ENCODE measurements around the gene ANKRD16. TPM values are rescaled to one million over a fixed set of nuclear protein-coding genes. Genes with fewer than 3 reads are reported as not detected.
"Not testable (repeated sequence)": the region's sequence is repeated elsewhere in the genome, so short reads cannot be mapped to it uniquely, and the experiment has no call there.

The ANKRD16 gene
- total and polyA plus RNA-seq, 2 donors from 2014 or later = 6.7 to 7.1 TPM

- H3K4me3 ChIP-seq (ENCODE audit: low read length in 3 of 3) = no peak overlapping the region
- intact Hi-C loops (cut with DNase I) = no loop called here
- peaks cover 5 to 66% (median 53%) of the 10 kb centered on the region in 3 donors for H3K36me3 ChIP-seq (ENCODE audit: control insufficient read depth in 2 of 3, insufficient read depth in 3 of 3, low read length in 3 of 3)
- TF ChIP-seq CTCF (IDR thresholded peaks at IDR 0.05; ENCODE audit: borderline replicate concordance, extremely low read depth, insufficient read depth) = no peak
- no peaks in the 10 kb centered on the region for H3K9me3 ChIP-seq (ENCODE audit: control insufficient read depth in 2 of 3, insufficient read depth in 1 of 3, low read length in 3 of 3)
- no peaks in the 10 kb centered on the region for H3K27me3 ChIP-seq (ENCODE audit: control insufficient read depth, insufficient read depth, low read length)
- H3K4me1 ChIP-seq (ENCODE audit: control insufficient read depth in 2 of 3, insufficient read depth in 2 of 3, low read depth in 1 of 3, low read length in 3 of 3) = no peaks in the 10 kb centered on the region
- H3K9ac ChIP-seq (ENCODE audit: low read length in 3 of 3) = no peak overlapping the region
- no peak overlapping the region for H3K27ac ChIP-seq (ENCODE audit: low read depth in 2 of 2, low read length in 2 of 2)
- FAIRE-seq (no peak), DNase-seq (peak in 1 of 5 donors; percentile 19)
Measured at GRCh38 chr10:5910323-5911100, 20.8 kb upstream of the ANKRD16 start.

DNA sequence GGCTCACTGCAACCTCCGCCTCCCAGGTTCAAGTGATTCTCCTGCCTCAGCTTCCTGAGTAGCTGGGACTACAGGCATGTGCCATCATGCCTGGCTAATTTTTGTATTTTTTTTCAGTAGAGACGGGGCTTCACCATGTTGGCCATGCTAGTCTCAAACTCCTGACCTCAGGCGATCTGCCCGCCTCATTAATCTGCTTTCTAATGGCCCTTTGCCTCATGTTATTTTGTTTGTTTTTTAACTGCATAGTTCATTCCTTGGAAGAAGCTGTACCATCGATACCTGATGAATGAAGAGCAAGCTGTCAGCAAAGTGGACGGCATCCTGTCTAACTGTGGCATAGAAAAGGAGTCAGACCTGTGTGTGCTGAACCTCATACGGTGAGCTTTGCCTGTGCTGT is 19.0 kb upstream of the ANKRD16 start:
- H3K27me3 ChIP-seq (ENCODE audit: control insufficient read depth, insufficient read depth, low read length); intact Hi-C loops (cut with DNase I); H3K9me3 ChIP-seq (ENCODE audit: control insufficient read depth in 2 of 3, insufficient read depth in 1 of 3, low read length in 3 of 3); H3K27ac ChIP-seq (ENCODE audit: low read depth in 2 of 2, low read length in 2 of 2); FAIRE-seq; H3K9ac ChIP-seq (ENCODE audit: low read length in 3 of 3); H3K4me1 ChIP-seq (ENCODE audit: control insufficient read depth in 2 of 3, insufficient read depth in 2 of 3, low read depth in 1 of 3, low read length in 3 of 3); H3K4me3 ChIP-seq (ENCODE audit: low read length in 3 of 3): not testable (repeated sequence)
- H3K36me3 ChIP-seq (ENCODE audit: control insufficient read depth in 2 of 3, insufficient read depth in 3 of 3, low read length in 3 of 3) = peaks cover 5 to 49% (median 40%) of the 10 kb centered on the region in 3 donors
- peak in 3 of 5 donors; percentile 46 to 61 (median 59) for DNase-seq

DNA sequence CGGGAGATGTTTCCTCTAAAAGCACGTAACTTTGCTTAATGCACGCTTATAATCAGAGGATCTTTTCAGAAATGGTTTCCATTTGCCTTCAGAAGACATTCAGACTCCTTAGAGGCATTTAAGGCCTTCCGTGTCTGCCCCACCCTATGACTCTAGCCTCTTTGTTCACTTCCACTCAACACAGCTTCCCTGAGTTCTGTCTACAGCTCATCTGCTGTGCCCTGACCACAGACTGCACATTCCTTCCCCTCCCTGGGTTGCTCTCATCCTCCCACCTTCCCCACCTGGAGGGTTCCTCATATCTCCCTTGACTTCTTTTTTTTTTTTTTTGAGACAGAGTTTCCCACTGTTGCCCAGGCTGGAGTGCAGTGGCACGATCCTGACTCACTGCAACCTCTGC is 17.0 kb upstream of the ANKRD16 start:
- H3K9ac ChIP-seq (ENCODE audit: low read length in 3 of 3) = no peak overlapping the region
- H3K27ac ChIP-seq (ENCODE audit: low read depth in 2 of 2, low read length in 2 of 2) = no peak overlapping the region
- TF ChIP-seq CTCF (IDR thresholded peaks at IDR 0.05; ENCODE audit: borderline replicate concordance, extremely low read depth, insufficient read depth) = no peak
- peaks cover 5 to 46% (median 29%) of the 10 kb centered on the region in 3 donors for H3K36me3 ChIP-seq (ENCODE audit: control insufficient read depth in 2 of 3, insufficient read depth in 3 of 3, low read length in 3 of 3)
- FAIRE-seq = no peak
- no peaks in the 10 kb centered on the region for H3K27me3 ChIP-seq (ENCODE audit: control insufficient read depth, insufficient read depth, low read length)
- H3K4me1 ChIP-seq (ENCODE audit: control insufficient read depth in 2 of 3, insufficient read depth in 2 of 3, low read depth in 1 of 3, low read length in 3 of 3) = no peaks in the 10 kb centered on the region
- intact Hi-C loops (cut with DNase I) = no loop called here
- H3K4me3 ChIP-seq (ENCODE audit: low read length in 3 of 3) = no peak overlapping the region
- no peak for DNase-seq
- no peaks in the 10 kb centered on the region for H3K9me3 ChIP-seq (ENCODE audit: control insufficient read depth in 2 of 3, insufficient read depth in 1 of 3, low read length in 3 of 3)

DNA sequence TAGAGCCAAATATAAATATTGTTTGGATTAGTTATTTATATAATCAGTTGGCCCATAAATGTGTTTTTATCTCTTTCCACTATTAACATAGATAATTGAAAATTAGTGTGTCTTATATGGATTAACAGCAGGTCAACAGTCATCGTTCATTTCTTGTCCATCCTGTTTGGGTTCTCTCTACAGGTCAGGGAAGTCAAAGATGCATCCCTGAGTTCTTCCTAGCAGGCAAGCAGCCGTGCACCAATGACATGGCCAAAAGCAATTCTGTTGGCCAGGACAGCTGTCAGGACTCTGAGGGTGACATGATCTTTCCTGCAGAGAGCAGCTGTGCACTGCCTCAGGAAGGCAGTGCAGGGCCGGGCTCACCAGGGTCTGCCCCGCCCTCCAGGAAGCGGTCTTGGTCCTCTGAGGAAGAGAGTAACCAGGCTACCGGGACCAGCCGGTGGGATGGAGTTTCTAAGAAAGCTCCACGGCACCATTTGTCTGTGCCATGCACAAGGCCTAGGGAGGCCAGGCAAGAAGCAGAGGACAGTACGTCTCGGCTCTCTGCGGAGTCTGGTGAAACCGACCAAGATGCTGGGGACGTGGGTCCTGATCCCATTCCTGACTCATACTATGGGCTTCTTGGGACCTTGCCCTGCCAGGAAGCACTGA is 16.3 kb upstream of the ANKRD16 start:
- intact Hi-C loops (cut with DNase I) = no loop called here
- no peak overlapping the region for H3K27ac ChIP-seq (ENCODE audit: low read depth in 2 of 2, low read length in 2 of 2)
- FAIRE-seq (no peak), DNase-seq (no peak)
- no peak overlapping the region for H3K4me3 ChIP-seq (ENCODE audit: low read length in 3 of 3)
- H3K9me3 ChIP-seq (ENCODE audit: control insufficient read depth in 2 of 3, insufficient read depth in 1 of 3, low read length in 3 of 3) = no peaks in the 10 kb centered on the region
- no peaks in the 10 kb centered on the region for H3K27me3 ChIP-seq (ENCODE audit: control insufficient read depth, insufficient read depth, low read length)
- peaks cover 5 to 39% (median 23%) of the 10 kb centered on the region in 3 donors for H3K36me3 ChIP-seq (ENCODE audit: control insufficient read depth in 2 of 3, insufficient read depth in 3 of 3, low read length in 3 of 3)
- TF ChIP-seq CTCF (IDR thresholded peaks at IDR 0.05; ENCODE audit: borderline replicate concordance, extremely low read depth, insufficient read depth) = no peak
- no peaks in the 10 kb centered on the region for H3K4me1 ChIP-seq (ENCODE audit: control insufficient read depth in 2 of 3, insufficient read depth in 2 of 3, low read depth in 1 of 3, low read length in 3 of 3)
- no peak overlapping the region for H3K9ac ChIP-seq (ENCODE audit: low read length in 3 of 3)

All from kidney (tissue), 14 donors.